Heart left ventricle (tissue), 16 donors: Measurements from ENCODE around the gene ACE2. TPM values are rescaled to one million over a fixed set of nuclear protein-coding genes. Genes with fewer than 3 reads are reported as not detected.

Experiments used
- ATAC-seq, 4 donors: fragments of 200-7000 bp; cut with Tn5 transposase; one replicate each; pipeline ENCODE4 v1.9.1; 2020 to 2022; ENCODE audit warnings: moderate library complexity in 4 of 4, mild to moderate bottlenecking in 3 of 4, moderate number of reproducible peaks in 1 of 4
- DNase-seq, 5 donors: peaks; one replicate each; pipeline ENCODE4 v3.0.0-alpha.2; 2020
- H3K27ac ChIP-seq, 12 donors: fragments of 200-600 bp; sonication (generic) in 4 of 12; one replicate each; pipeline versions ENCODE4 v1.5.0 to v1.8.0; 2016 to 2022; ENCODE audit warnings: mild to moderate bottlenecking in 2 of 12
- H3K27me3 ChIP-seq, 9 donors: fragments of 200-600 bp; sonication (generic) in 2 of 9; one replicate each; pipeline versions ENCODE4 v1.5.1 to v1.8.0; 2016 to 2022; ENCODE audit warnings: mild to moderate bottlenecking in 3 of 9
- H3K36me3 ChIP-seq, 9 donors: fragments of 200-600 bp; sonication (generic) in 2 of 9; one replicate each; pipeline versions ENCODE4 v1.5.0 to v1.8.0; 2018 to 2022; ENCODE audit warnings: mild to moderate bottlenecking in 2 of 9
- H3K4me1 ChIP-seq, 12 donors: fragments of 200-600 bp; sonication (generic) in 4 of 12; one replicate each; pipeline versions ENCODE4 v1.5.0 to v1.8.0; 2016 to 2022; ENCODE audit warnings: mild to moderate bottlenecking in 3 of 12
- H3K4me3 ChIP-seq, 12 donors: fragments of 200-600 bp; sonication (generic) in 4 of 12; one replicate each; pipeline versions ENCODE4 v1.5.0 to v1.8.0; 2017 to 2022; ENCODE audit warnings: mild to moderate bottlenecking in 9 of 12, moderate library complexity in 4 of 12
- H3K9me3 ChIP-seq, 12 donors: fragments of 200-600 bp; sonication (generic) in 4 of 12; one replicate each; pipeline versions ENCODE4 v1.5.0 to v1.8.0; 2016 to 2022; ENCODE audit warnings: mild to moderate bottlenecking in 1 of 12
- CTCF ChIP-seq, 12 donors: fragments of 200-600 bp; sonication (generic) in 4 of 12; IDR thresholded peaks; one replicate each; pipeline versions ENCODE4 v1.5.0 to v1.8.0; 2018 to 2022; ENCODE audit warnings: antibody characterized with exemption in 12 of 12, mild to moderate bottlenecking in 5 of 12
- POLR2A ChIP-seq, 2 donors: fragments of 450-650 bp; IDR thresholded peaks; one replicate each; pipeline ENCODE4 v1.6.1; 2017; ENCODE audit warnings: antibody characterized with exemption in 2 of 2, mild to moderate bottlenecking in 2 of 2, moderate library complexity in 2 of 2
- WGBS, 4 donors: extraction: QIAGEN DNeasy Blood & Tissue Kit in 2 of 4; methylation state at CpG; one replicate each; pipeline versions ENCODE4 v1.1.5 to v1.1.7; 2013 to 2018; 5-methylcytosine and 5-hydroxymethylcytosine counted together
- intact Hi-C, 10 donors: fragments of 100-400 bp; cut with DNase I; formaldehyde crosslinking; loops; one replicate each; pipeline versions ENCODE4 v1.11.1 to v1.14.2; 2022
- polyA plus RNA-seq, 2 donors: library from polyadenylated mRNA; stranded (reverse); fragments of 200-250 nt; gene quantifications; one replicate each; pipeline ENCODE4 v1.2.3, GENCODE V29; 2013
- total RNA-seq, 9 donors: library from RNA; depleted of rRNA in 2 of 9; stranded (reverse); fragments of >200 nt in 2 of 9; fragmentation: NEBNext Ultra II Directional in 3 of 9; extraction: Animal tissue kit (Norgen Biotek cat#: 25700) in 3 of 9; gene quantifications; one replicate each; pipeline versions ENCODE4 v1.1.0 to v1.2.4, GENCODE V29; 2016 to 2023
- donor health status: ischemic (EF 13 %, LVEDD 7.1; RV severe dilation, severe dysfunction).
- donor health status: healthy with polysubstance abuse.
- donor health status: DM: no; HTN: yes; CAD: no.
- donor health status: DM: no; HTN: no; CAD: no.
- donor health status: ischemic (EF 25% LVEDD 6.9; RV normal size, moderate dysfunction).
- donor health status: ischemic (EF 25% LVEDD 5.7; RV mildly dilated, moderate dysfunction).
- donor health status: healthy.
- donor health status: DM: yes; HTN: yes; CAD: no.
- donor health status: ischemic (EF 35%, LVEDD 5.7; RV mildly dilated, moderate dysfunction).
- donor health status: nonischemic (EF 11% LVEDD 7.7; RV severe dilation, severe dysfunction).
- donor health status: DM: yes; HTN: yes; CAD: no.
- donor health status: PGD.
- donor health status: ischemic (EF 29% LVEDD 5.4; RV normal size, mild dysfunction).
- donor health status: nonischemic (EF 23%, LVEDD 6.1; RV moderate dilation, normal function).

The ACE2 gene
- total and polyA plus RNA-seq, 11 donors: 5.0 to 59.4 (median 19.9) TPM

GRCh38 chrX:15601932-15602331 lies 1.2 kb upstream of the ACE2 start:
- H3K27ac ChIP-seq: no peak overlapping the region
- WGBS, 4 donors: 68 to 79% (median 73%) methylated on average over 3 of the region's 3 CpGs

GRCh38 chrX:15600049-15600448 lies 711 bp downstream of the ACE2 start:
- peaks cover 0 to 51% (median 0%) of the 10 kb centered on the region in 9 donors for H3K27me3 ChIP-seq
- no peak for ATAC-seq
- H3K27ac ChIP-seq: peak overlapping the region in 7 of 12 donors; percentile 6 to 85 (median 61)

More at GRCh38 chrX:15601932-15602331, 1.2 kb upstream of the ACE2 start:
- H3K4me1 ChIP-seq: peaks cover 0 to 17% (median 0%) of the 10 kb centered on the region in 12 donors
- no peak for DNase-seq
- no peaks in the 10 kb centered on the region for H3K36me3 ChIP-seq
- peaks cover 0 to 45% (median 0%) of the 10 kb centered on the region in 9 donors for H3K27me3 ChIP-seq
- no peak for ATAC-seq
- no peaks in the 10 kb centered on the region for H3K9me3 ChIP-seq
- no peak for TF ChIP-seq POLR2A (IDR thresholded peaks at IDR 0.05)
- no peak for TF ChIP-seq CTCF (IDR thresholded peaks at IDR 0.05)
- intact Hi-C loops: no loop called here
- H3K4me3 ChIP-seq: no peak overlapping the region

GRCh38 chrX:15599461-15599860 lies 1.3 kb downstream of the ACE2 start:
- intact Hi-C loops: loop anchor here in 2 of 10 donors (10.0 kb wide), 1 partner anchor 45 kb away; no protein-coding TSS in a partner anchor
- 66 to 88% (median 76%) methylated on average over 4 of the region's 4 CpGs for WGBS, 4 donors
- ATAC-seq: no peak
- Histone ChIP-seq H3K4me1 (peaks cover 0 to 23% (median 0%) of the 10 kb centered on the region in 12 donors), H3K9me3 (no peaks in the 10 kb centered on the region), H3K4me3 (peak overlapping the region in 5 of 12 donors; percentile 1 to 30 (median 26)), H3K27me3 (peaks cover 0 to 49% (median 0%) of the 10 kb centered on the region in 9 donors), H3K36me3 (no peaks in the 10 kb centered on the region), H3K27ac (peak overlapping the region in 8 of 12 donors; percentile 6 to 85 (median 57))
- DNase-seq: no peak
- TF ChIP-seq POLR2A (IDR thresholded peaks at IDR 0.05) (no peak), CTCF (IDR thresholded peaks at IDR 0.05) (no peak)

More at GRCh38 chrX:15600049-15600448, 711 bp downstream of the ACE2 start:
- intact Hi-C loops: no loop called here
- peaks cover 0 to 17% (median 0%) of the 10 kb centered on the region in 12 donors for H3K4me1 ChIP-seq
- TF ChIP-seq POLR2A (IDR thresholded peaks at IDR 0.05): no peak
- no peak for TF ChIP-seq CTCF (IDR thresholded peaks at IDR 0.05)
- no peaks in the 10 kb centered on the region for H3K9me3 ChIP-seq
- no peak for DNase-seq
- H3K4me3 ChIP-seq: peak overlapping the region in 5 of 12 donors; percentile 1 to 30 (median 20)
- H3K36me3 ChIP-seq: no peaks in the 10 kb centered on the region

- WGBS, 4 donors: 39 to 47% (median 41%) methylated on average over 3 of the region's 3 CpGs
- Histone ChIP-seq H3K27ac (peak overlapping the region in 8 of 12 donors; percentile 7 to 85 (median 62)), H3K4me3 (peak overlapping the region in 6 of 12 donors; percentile 3 to 30 (median 19)), H3K4me1 (peaks cover 0 to 24% (median 0%) of the 10 kb centered on the region in 12 donors), H3K9me3 (no peaks in the 10 kb centered on the region), H3K36me3 (peaks cover 0 to under 1% (median 0%) of the 10 kb centered on the region in 9 donors), H3K27me3 (peaks cover 0 to 59% (median 0%) of the 10 kb centered on the region in 9 donors)
- peak in 2 of 4 donors; percentile 55 to 81 for ATAC-seq
- no peak for TF ChIP-seq POLR2A (IDR thresholded peaks at IDR 0.05)
- TF ChIP-seq CTCF (IDR thresholded peaks at IDR 0.05): no peak
- DNase-seq: no peak
- intact Hi-C loops: loop anchor here in 2 of 10 donors (10.0 kb wide), 1 partner anchor 47 kb away; no protein-coding TSS in a partner anchor
Measured at GRCh38 chrX:15598026-15598425, 2.7 kb downstream of the ACE2 start.
